ENCODE data around the gene CAV1. TPM values are rescaled to one million over a fixed set of nuclear protein-coding genes. Genes with fewer than 3 reads are reported as not detected.

CAV1 gene
- total and polyA plus RNA-seq, 2 experiments from 2014 or later, result 16.0 to 21.1 TPM

GRCh38 chr7:116477625-116478024 lies 47.2 kb upstream of the CAV1 start:
- peaks cover 7% of the 10 kb centered on the region; the same call in 2 of the 3 replicates for H3K9me3 Mint-ChIP-seq
- Histone ChIP-seq H3K27me3 (ENCODE audit: insufficient read depth) (no peaks in the 10 kb centered on the region), H3K9me2 (ENCODE audit: insufficient read depth) (no peaks in the 10 kb centered on the region), H2AFZ (no peak overlapping the region), H3K4me1 (ENCODE audit: insufficient read depth) (no peaks in the 10 kb centered on the region), H4K20me1 (replicated peaks; ENCODE audit: insufficient read depth) (no peaks in the 10 kb centered on the region), H3K79me2 (replicated peaks; ENCODE audit: insufficient read depth) (no peaks in the 10 kb centered on the region), H3K4me3 (no peak overlapping the region), H3K36me3 (ENCODE audit: insufficient read depth) (no peaks in the 10 kb centered on the region), H3K4me2 (no peak overlapping the region), H3F3A (replicated peaks; ENCODE audit: low read depth) (no peaks in the 10 kb centered on the region), H3K27ac (ENCODE audit: low read depth) (no peak overlapping the region)
- TF ChIP-seq CREB1 (CRISPR knock-in tag; IDR thresholded peaks at IDR 0.05; ENCODE audit: low read depth) (no peak), ETS1 (IDR thresholded peaks at IDR 0.05) (no peak), EZH2phosphoT487 (IDR thresholded peaks at IDR 0.05; ENCODE audit: unreplicated experiment) (no peak), EZH2 (IDR thresholded peaks at IDR 0.05; ENCODE audit: low read depth, unreplicated experiment) (no peak), POLR2AphosphoS5 (IDR thresholded peaks at IDR 0.05; ENCODE audit: low read depth) (no peak), STAT1 (IDR thresholded peaks at IDR 0.05; ENCODE audit: unreplicated experiment) (no peak), ZNF331 (CRISPR knock-in tag; IDR thresholded peaks at IDR 0.05; ENCODE audit: low read depth) (no peak), ZNF462 (CRISPR knock-in tag; IDR thresholded peaks at IDR 0.05) (no peak), JUNB (IDR thresholded peaks at IDR 0.05; ENCODE audit: unreplicated experiment) (no peak)
- no peaks in the 10 kb centered on the region for H3K4me1 Mint-ChIP-seq
- H3K27ac Mint-ChIP-seq, result no peak overlapping the region
- no peak for DNase-seq (ENCODE audit: low spot score)
- no peak overlapping the region for H3K4me3 Mint-ChIP-seq
- ATAC-seq, result no peak
- no peaks in the 10 kb centered on the region for H3K27me3 Mint-ChIP-seq (ENCODE audit: insufficient read depth, low read depth, poor library complexity)
- H3K36me3 Mint-ChIP-seq (ENCODE audit: low read depth), result no peaks in the 10 kb centered on the region; the same call in 1 of the 3 replicates
